Islet precursor cell (in vitro differentiated cells): ENCODE measurements around the gene POMT2.
"Not testable (repeated sequence)": the region's sequence is repeated elsewhere in the genome, so short reads cannot be mapped to it uniquely, and the experiment has no call there.

ENCODE experiments used
- DNase-seq: peaks from one replicate; pipeline ENCODE4 v3.0.0-alpha.2; 2018

Gene POMT2

GRCh38 chr14:77324816-77325745, 4.4 kb upstream of the POMT2 start:
- no peak for DNase-seq

GRCh38 chr14:77324289-77324688, 3.6 kb upstream of the POMT2 start:
- DNase-seq = no peak

GRCh38 chr14:77323571-77323970, 2.9 kb upstream of the POMT2 start:
- no peak for DNase-seq

GRCh38 chr14:77322951-77323350, 2.3 kb upstream of the POMT2 start:
- DNase-seq = no peak

GRCh38 chr14:77322250-77322902, 1.7 kb upstream of the POMT2 start:
- no peak for DNase-seq

- no peak for DNase-seq
Measured at GRCh38 chr14:77319422-77319821, 1.3 kb downstream of the POMT2 start.

- DNase-seq = not testable (repeated sequence)
Measured at GRCh38 chr14:77318756-77319155, 1.9 kb downstream of the POMT2 start.

GRCh38 chr14:77318006-77318553, 2.6 kb downstream of the POMT2 start:
- no peak for DNase-seq

- DNase-seq = no peak
Measured at GRCh38 chr14:77316872-77317301, 3.8 kb downstream of the POMT2 start.

GRCh38 chr14:77316195-77316505, 4.5 kb downstream of the POMT2 start:
- DNase-seq = no peak

- no peak for DNase-seq
Measured at GRCh38 chr14:77314539-77315457, 5.9 kb downstream of the POMT2 start.

- DNase-seq = peak; percentile 92
Measured at GRCh38 chr14:77314043-77314442, 6.6 kb downstream of the POMT2 start.

- no peak for DNase-seq
Measured at GRCh38 chr14:77313371-77313770, 7.3 kb downstream of the POMT2 start.

GRCh38 chr14:77311217-77311616, 9.5 kb downstream of the POMT2 start:
- DNase-seq = no peak

GRCh38 chr14:77310026-77310425, 10.7 kb downstream of the POMT2 start:
- no peak for DNase-seq

GRCh38 chr14:77309131-77309530, 11.6 kb downstream of the POMT2 start:
- DNase-seq = no peak

- DNase-seq = peak; percentile 89
Measured at GRCh38 chr14:77306851-77307496, 13.7 kb downstream of the POMT2 start.

- DNase-seq = no peak
Measured at GRCh38 chr14:77306416-77306815, 14.3 kb downstream of the POMT2 start.

GRCh38 chr14:77305696-77306095, 15.0 kb downstream of the POMT2 start:
- peak; percentile 46 for DNase-seq

- peak; percentile 83 for DNase-seq
Measured at GRCh38 chr14:77303417-77304156, 17.1 kb downstream of the POMT2 start.

- peak; percentile 94 for DNase-seq
Measured at GRCh38 chr14:77302926-77303325, 17.8 kb downstream of the POMT2 start.

- DNase-seq = peak; percentile 95
Measured at GRCh38 chr14:77301103-77301502, 19.6 kb downstream of the POMT2 start.
